ENCODE results near the gene IP6K1.
"Not testable (repeated sequence)": the region's sequence is repeated elsewhere in the genome, so short reads cannot be mapped to it uniquely, and the experiment has no call there.

The IP6K1 gene

GRCh38 chr3:49761661-49762060 lies 24.7 kb downstream of the IP6K1 start:
- no peak for DNase-seq

GRCh38 chr3:49759226-49759625 lies 27.1 kb downstream of the IP6K1 start:
- no peak for DNase-seq

DNA sequence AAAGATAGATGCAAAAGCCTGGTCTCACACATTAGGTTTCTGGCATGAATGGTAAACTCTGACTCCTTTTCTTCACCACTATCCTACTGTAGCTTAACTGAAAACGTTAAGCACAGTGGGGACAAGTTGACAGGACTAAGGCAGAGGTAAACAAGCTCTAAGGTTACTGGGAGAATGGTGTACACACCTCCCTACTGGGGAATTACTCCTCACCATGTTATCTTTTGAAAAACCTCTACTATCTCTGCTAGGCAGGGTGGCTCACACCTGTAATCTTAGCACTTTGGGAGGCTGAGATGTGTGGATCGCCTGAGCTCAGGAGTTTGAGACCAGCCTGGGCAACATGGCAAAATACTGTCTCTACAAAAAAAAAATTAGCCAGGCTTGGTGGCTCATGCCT lies 29.1 kb downstream of the IP6K1 start:
- no peak for DNase-seq

- no peak for DNase-seq
Measured at GRCh38 chr3:49756036-49756435, 30.3 kb downstream of the IP6K1 start.

GRCh38 chr3:49754536-49754935 lies 31.8 kb downstream of the IP6K1 start:
- no peak for DNase-seq

DNA sequence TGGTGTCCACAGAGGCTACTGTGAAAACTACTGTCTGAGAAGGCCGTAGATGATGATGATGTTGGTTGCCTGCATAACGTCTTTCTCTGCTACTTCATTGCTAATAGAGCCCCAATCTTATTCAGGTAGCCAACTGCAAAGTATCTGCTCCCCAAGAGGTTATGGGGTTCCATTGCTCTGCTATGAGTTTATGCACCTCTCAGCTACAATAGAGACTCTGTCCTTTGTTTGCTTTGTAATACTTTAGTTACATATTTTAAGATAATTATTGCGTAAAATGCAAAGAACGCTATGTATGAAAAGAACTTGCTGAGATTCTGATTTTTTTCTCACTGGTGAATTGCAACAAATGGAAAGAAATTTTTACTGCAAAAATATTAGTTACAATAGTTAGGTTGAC lies 34.8 kb downstream of the IP6K1 start:
- DNase-seq, result no peak

- no peak for DNase-seq
Measured at GRCh38 chr3:49750056-49750455, 36.3 kb downstream of the IP6K1 start.

DNA sequence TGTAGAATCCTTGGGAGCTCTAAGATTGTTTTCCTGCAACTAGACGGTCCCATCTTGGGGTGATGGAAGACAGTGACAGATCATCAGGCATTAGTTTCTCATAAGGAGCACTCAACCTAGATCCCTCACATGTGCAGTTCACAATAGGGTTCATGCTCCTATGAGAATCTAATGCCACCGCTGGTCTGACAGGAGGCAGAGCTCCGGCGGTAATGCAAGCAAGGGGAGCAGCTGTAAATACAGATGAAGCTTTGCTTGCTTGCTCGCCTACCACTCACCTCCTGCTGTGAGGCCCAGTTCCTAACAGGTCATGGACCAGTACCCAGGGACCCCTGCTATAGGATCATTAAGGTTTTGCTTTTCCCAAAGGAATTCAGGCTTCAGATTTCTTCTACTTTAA lies 37.5 kb downstream of the IP6K1 start:
- not testable (repeated sequence) for DNase-seq

DNA sequence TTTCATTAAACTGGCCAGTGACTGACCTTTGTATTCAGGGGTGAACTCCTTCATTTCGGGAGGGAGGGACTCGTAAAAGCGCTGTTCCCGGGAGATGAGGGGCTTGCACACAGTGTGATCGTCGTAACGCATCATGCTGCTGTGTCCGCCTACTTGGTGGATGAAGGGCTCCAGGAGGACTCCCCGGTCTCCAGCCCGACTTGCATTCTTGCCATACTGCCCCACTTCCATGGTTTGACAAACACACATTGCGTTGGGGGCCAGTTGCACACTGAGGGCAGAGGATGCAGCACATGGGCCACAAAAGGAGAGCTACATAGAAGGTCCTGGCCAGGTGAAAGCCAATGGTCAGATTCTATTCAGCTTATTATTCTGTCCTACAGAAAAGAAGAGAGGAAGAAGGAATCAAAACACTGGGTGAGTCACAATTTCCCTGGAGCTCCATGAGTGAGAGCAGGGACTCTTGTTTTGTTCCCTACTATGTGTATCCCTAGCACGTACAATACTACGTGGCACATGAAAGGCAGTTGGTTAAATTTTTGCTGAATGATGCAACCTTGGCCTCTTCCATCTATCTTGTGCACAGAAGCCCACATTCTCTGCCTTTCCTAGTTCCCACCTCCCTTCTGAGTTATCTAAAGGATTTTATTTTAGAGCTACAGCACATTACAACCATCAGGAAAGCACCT lies 38.4 kb downstream of the IP6K1 start:
- DNase-seq, result peak; percentile 32

- DNase-seq, result no peak
Measured at GRCh38 chr3:49745986-49746385, 40.4 kb downstream of the IP6K1 start.

DNA sequence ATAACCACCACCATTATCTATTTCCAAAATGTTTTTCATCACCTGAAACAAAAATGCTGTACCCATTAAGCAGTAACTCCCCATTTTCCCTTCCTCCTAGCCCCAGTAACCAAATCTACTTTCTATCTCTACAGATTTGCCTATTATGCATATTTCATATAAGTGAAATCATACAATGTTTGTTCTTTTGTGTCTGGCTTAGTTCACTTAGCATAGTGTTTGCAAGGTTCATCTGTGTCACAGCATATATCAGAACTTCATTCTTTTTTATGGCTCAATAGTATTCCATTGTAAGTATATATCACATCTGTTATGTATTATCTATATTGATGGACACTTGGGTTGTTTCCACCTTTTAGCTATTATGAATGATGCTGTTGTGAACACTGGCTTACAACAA lies 45.9 kb downstream of the IP6K1 start:
- DNase-seq, result no peak

- DNase-seq, result no peak
Measured at GRCh38 chr3:49738067-49738713, 48.2 kb downstream of the IP6K1 start.

DNA sequence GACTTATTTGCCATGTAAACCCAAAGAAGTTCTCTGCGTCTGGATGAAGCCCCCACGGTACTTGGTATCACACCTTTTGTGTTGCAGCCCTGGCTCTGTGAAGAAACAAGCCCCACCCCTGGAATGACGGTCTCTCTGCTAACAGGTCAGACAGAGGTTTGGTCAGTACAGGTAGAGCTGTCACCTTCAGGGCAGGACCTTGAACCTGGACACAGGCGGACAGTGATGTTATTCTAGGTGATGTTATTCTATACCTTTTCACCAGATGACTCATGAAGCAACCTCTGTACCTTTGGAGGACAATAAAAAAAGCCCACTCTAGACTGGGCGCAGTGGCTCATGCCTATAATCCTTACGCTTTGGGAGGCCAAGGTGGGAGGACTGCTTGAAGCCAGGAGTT lies 51.6 kb downstream of the IP6K1 start:
- DNase-seq, result no peak

DNA sequence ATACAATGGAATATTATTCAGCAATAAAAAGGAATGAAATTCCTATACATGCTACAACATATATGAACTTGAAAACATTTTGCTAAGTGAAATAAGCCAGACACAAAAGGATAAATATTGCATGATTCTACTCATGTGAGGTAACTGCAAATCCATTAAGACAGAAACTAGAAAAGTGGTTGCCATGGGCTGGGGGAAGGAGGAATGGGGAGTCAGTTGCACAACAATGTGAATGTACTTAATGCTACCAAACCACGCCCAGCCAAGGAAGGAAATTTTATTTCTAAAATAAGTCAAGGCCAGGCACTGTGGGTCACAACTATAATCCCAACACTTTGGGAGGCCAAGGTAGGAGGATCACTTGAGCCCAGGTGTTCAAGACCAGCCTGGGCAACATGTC lies 52.8 kb downstream of the IP6K1 start:
- DNase-seq, result no peak

GRCh38 chr3:49732597-49732996 lies 53.7 kb downstream of the IP6K1 start:
- no peak for DNase-seq

DNA sequence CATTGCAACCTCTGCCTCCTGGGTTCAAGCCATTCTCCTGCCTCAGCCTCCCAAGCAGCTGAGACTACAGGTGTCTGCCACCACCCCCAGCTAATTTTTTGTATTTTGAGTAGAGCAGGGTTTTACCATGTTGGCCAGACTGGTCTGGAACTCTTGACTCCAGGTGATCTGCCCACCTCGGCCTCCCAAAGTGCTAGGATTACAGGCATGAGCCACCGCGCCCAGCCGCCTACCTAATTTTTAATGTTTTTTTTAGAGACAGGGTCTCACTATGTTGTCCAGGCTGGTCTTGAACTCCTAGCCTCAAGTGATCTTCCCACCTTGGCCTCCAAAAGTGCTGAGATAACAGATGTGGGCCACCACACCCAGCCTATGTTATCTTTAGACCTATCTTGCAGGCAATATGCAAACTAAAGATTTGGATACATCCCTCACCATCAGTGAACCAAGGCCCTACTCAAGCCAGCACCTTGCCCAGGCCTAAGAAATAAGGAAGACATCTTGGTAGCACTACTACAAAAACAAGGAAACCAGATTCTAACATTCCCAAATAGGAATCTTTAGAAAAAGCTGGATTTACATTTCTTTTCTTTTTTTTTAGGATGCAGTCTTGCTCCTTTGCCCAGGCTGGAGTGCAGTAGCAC lies 56.3 kb downstream of the IP6K1 start:
- no peak for DNase-seq

DNA sequence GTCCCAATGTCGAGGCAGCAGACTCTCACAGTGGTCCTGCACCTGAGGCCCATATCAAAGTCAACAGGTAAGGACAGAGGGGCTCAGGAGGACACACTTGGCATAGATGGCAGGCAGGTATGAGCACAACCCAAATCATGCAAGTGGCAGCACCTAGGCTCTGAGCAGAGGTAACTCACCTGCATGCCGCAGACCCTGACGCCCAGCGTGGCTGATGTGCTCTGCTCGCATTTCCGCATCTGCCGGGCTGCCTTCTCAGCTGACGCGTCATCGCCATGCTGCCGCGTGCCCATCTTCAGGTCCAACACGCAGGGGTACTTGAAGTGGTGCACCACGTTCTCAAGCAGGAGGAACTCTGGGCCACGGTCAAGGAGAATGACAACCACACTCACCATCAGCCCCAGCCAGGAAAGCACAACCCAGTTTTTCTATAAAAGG lies 58.4 kb downstream of the IP6K1 start:
- no peak for DNase-seq

DNA sequence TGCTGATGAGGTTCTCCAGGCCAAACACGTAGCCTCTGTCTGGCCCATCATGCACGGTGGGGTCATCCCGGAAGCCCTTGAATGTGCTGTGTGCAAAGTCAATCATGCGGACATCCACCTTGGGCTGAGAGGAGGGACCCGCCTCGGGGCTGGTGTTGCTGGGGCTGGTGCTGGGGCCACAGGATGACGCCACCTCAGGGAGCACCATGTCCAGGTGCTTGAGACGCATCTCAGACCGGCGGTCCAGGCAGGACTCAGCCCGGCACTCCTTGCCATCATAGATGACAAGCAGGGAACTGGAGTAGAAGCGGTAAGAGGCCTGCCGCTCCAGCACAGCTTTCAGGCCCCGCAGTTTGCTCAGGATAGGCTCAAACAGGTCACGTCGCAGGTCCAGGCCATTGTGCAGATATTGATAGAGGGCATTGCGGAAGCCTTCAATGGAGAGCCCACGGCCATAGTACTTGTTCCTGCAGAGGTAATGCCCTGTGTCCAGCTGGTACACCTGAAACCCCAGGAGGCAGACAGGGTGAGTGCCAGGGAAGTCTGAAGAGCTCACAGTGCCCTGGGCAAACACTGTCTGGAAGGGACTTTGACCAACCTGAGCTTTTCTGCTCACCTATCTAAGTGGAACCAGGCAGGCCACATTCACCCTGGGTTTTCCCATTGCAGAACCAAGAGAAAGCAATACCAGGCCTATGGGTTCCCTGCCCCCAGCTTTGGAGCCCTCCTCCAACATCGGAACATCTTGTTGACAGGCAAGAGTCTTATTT lies 59.0 kb downstream of the IP6K1 start:
- no peak for DNase-seq

- no peak for DNase-seq
Measured at GRCh38 chr3:49725906-49726681, 60.2 kb downstream of the IP6K1 start.

GRCh38 chr3:49724586-49724985 lies 61.8 kb downstream of the IP6K1 start:
- no peak for DNase-seq

DNA sequence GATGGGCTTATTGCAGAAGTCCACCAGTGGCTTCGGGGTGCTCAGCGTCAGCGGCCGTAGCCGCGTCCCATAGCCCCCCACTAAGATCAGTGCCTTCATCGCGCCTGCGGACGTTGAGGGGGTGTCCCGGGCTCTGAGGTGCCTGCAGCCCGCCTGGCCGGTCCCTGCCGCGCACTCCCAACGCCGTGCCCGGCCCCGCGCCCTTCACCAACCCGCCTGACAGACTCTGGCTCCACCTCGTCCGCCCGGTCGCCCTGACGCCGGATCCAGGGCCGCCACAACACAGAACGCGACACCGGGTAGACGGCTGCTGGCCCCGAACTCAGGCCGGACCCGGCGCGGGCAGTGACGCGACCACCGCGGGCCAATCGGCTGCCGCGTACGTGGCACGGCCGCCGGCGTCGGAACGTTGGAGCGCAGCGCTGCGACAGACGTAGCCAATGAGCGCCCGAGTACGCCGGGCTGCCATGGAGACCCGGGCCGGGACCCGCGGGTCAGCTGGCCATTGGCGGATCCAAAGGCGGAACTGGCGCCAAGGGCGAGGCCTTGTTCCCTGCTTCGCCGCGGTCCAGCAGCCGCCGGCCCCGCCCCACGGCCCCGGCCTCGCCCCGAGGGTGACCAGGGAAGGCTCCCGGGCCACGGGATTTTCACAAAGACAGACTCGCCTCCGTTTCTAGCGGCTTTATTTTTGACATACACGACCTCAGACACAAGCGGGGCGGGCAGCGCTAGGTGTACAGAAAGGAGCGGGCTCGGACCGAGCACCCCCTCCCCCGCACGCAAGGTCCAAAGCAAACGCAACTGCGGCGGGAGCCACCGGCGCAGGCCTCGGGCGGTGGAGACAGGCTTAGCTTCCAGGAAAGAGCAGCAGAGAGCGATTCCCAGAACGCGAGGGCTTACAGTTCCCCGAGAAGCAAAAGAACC lies 62.5 kb downstream of the IP6K1 start, which contains the start of gene GMPPB:
TSS of gene GMPPB (minus strand) at position 324 of the 924 bp plus-strand sequence. CDS start at position 99, 225 bp downstream.
- peak; percentile 96 for DNase-seq

DNA sequence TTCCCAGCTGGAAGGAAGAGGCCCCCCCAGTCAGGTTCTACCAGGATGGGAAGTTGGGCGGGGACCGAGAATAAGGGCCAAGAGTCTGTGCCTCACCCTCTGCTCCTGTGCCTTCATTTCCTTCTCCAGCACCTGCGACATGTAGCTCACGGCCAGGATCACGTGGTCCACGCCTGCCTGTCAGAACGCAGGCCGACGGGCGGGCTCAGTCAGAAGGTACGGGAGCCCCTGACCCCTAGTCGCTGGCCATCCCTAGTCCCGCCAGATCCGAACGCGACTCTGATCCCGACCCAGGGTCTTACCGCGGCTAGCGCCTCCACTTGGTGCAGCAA lies 63.1 kb downstream of the IP6K1 start:
- peak; percentile 25 for DNase-seq

Data from fibroblast of upper back skin (primary cell).